ENCODE results near the gene OXLD1. TPM values are rescaled to one million over a fixed set of nuclear protein-coding genes. Genes with fewer than 3 reads are reported as not detected.

OXLD1 gene
- total RNA-seq, 5 donors from 2014 or later (not counting 1 experiment from before 2014, with no cell fraction given) = 34.1 to 93.3 (median 68.1) TPM

DNA sequence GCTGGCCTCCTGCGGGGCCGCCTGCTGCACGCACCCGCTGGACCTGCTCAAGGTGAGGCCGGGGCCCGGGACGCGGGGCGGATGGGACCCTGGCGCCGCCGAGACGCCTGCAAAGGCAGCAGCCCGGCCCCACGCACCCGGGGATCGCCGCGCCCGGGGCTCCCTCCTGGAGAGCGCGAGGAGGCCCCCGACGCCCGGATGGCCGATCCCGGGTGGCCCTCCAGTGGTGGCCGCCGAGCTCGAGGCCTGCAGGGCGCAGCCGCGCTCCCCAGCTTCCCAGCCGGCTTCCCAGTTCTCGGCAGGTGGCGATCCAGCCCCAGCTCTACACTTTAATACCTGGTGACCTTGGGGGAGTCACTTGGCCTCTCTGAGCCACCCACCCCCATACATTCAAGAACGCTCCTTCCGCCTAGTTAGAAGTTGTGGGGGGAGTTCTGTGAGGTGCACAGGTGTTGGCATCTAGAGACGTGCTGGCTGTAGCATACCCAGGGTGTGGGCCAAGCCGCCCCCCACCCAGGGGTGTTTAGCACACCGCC lies 46.1 kb upstream of the OXLD1 start:
- ATAC-seq (replicated peaks in 1 of 4) (peak in 3 of 4 experiments; percentile 13 to 31 (median 24)), DNase-seq (peak in 1 of 35 experiments; percentile 19)
- H3K9me3 Mint-ChIP-seq = no peaks in the 10 kb centered on the region
- Histone ChIP-seq H3K36me3 (ENCODE audit: control insufficient read depth in 2 of 2, extremely low read depth in 1 of 2, insufficient read depth in 1 of 2, low read length in 1 of 2) (peaks cover 2 to 5% of the 10 kb centered on the region in 2 donors), H3K4me1 (ENCODE audit: control insufficient read depth in 1 of 2, extremely low read depth in 1 of 2, insufficient read depth in 2 of 2, low read length in 2 of 2) (peaks cover 15 to 38% of the 10 kb centered on the region in 2 experiments), H3K27ac (ENCODE audit: low read length) (no peak overlapping the region), H3K4me3 (ENCODE audit: control insufficient read depth in 1 of 2, extremely low read depth in 1 of 2, low read length in 1 of 2) (peak overlapping the region; percentile 37 to 51), H3K9me3 (no peaks in the 10 kb centered on the region), H3K27me3 (replicated peaks in 1 of 2; ENCODE audit: control insufficient read depth in 2 of 2, extremely low read depth in 1 of 2, insufficient read depth in 2 of 2, low read length in 1 of 2) (peaks cover 0 to 3% of the 10 kb centered on the region in 2 experiments)
- peaks cover 14 to 22% (median 17%) of the 10 kb centered on the region in 3 donors for H3K4me1 Mint-ChIP-seq
- H3K4me3 Mint-ChIP-seq = peak overlapping the region; percentile 73 to 85 (median 82)
- H3K27ac Mint-ChIP-seq = peak overlapping the region; percentile 40 to 45
- no peaks in the 10 kb centered on the region for H3K27me3 Mint-ChIP-seq
- H3K36me3 Mint-ChIP-seq = no peaks in the 10 kb centered on the region
- CTCF ChIA-PET = no interaction called here
- 5% methylated on average over 36 of the region's 41 CpGs for WGBS (ENCODE audit: insufficient coverage)
- POLR2A ChIA-PET = no interaction called here

DNA sequence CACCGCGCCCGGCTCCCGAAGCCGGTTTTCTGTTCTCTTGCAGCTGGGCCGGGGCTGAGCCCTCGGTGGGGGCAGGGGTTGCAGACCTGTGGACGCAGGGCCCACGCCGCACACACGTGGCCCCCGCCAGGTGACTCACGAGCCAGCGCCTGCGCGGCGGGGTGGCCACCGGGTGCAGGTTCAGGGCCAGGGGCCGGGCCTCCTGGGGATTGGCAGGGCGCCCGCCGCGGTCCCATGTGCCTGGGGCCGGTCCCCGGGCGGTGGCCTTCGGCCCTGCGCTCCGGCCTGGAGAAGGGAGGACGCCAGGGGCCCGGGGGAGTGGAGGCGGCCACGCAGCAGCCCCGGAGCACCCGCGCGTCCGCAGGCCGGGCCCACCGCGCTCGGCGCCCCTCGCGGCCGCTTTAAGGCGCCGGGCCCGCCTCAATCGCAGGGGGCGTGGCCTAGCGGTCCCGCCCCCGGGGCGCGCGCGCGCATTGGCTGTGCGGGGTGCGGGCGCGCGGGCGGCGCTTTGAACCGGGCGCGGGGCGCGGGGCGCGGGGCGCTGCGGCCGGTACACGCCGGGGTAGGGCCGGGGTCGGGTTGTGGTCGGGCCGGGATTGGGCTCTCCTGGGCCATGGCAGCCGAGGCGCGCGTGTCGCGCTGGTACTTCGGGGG lies 45.5 kb upstream of the OXLD1 start, which contains the start of gene SLC25A10:
Gene SLC25A10 (plus strand): TSS at position 471 of the 654 bp plus-strand sequence. CDS start 143 bp downstream, at position 614.
- ATAC-seq (replicated peaks in 1 of 4) (peak; percentile 87 to 91 (median 88)), DNase-seq (peak; percentile 32 to 87 (median 64))
- under 1% methylated on average over 89 of the region's 89 CpGs for WGBS (ENCODE audit: insufficient coverage)
- H3K4me1 Mint-ChIP-seq = peaks cover 14 to 22% (median 17%) of the 10 kb centered on the region in 3 donors
- peak within 1 kb of the TSS; percentile 44 to 45 for H3K27ac Mint-ChIP-seq
- no peaks in the 10 kb centered on the region for H3K9me3 ChIP-seq
- H3K4me1 ChIP-seq (ENCODE audit: control insufficient read depth in 1 of 2, extremely low read depth in 1 of 2, insufficient read depth in 2 of 2, low read length in 2 of 2) = peaks cover 15 to 38% of the 10 kb centered on the region in 2 experiments
- no peaks in the 10 kb centered on the region for H3K9me3 Mint-ChIP-seq
- H3K4me3 Mint-ChIP-seq = peak within 1 kb of the TSS; percentile 73 to 85 (median 82)
- peaks cover 4 to 9% of the 10 kb centered on the region in 2 donors for H3K36me3 ChIP-seq (ENCODE audit: control insufficient read depth in 2 of 2, extremely low read depth in 1 of 2, insufficient read depth in 1 of 2, low read length in 1 of 2)
- CTCF ChIA-PET = interaction anchor here in 1 of 2 donors (0.6 kb wide), 1 partner anchor 143 kb away, joined by 4 read pairs; no protein-coding TSS in a partner anchor
- POLR2A ChIA-PET = interaction anchor here in 1 of 2 donors (0.7 kb wide), 1 partner anchor 691 kb away, joined by 3 read pairs; no protein-coding TSS in a partner anchor
- H3K27me3 ChIP-seq (replicated peaks in 1 of 2; ENCODE audit: control insufficient read depth in 2 of 2, extremely low read depth in 1 of 2, insufficient read depth in 2 of 2, low read length in 1 of 2) = peaks cover 0 to 3% of the 10 kb centered on the region in 2 experiments
- H3K27ac ChIP-seq (ENCODE audit: low read length) = no peak within 1 kb of the TSS
- H3K4me3 ChIP-seq (ENCODE audit: control insufficient read depth in 1 of 2, extremely low read depth in 1 of 2, low read length in 1 of 2) = peak within 1 kb of the TSS; percentile 49 to 60
- peaks cover under 1% of the 10 kb centered on the region for H3K36me3 Mint-ChIP-seq
- no peaks in the 10 kb centered on the region for H3K27me3 Mint-ChIP-seq

DNA sequence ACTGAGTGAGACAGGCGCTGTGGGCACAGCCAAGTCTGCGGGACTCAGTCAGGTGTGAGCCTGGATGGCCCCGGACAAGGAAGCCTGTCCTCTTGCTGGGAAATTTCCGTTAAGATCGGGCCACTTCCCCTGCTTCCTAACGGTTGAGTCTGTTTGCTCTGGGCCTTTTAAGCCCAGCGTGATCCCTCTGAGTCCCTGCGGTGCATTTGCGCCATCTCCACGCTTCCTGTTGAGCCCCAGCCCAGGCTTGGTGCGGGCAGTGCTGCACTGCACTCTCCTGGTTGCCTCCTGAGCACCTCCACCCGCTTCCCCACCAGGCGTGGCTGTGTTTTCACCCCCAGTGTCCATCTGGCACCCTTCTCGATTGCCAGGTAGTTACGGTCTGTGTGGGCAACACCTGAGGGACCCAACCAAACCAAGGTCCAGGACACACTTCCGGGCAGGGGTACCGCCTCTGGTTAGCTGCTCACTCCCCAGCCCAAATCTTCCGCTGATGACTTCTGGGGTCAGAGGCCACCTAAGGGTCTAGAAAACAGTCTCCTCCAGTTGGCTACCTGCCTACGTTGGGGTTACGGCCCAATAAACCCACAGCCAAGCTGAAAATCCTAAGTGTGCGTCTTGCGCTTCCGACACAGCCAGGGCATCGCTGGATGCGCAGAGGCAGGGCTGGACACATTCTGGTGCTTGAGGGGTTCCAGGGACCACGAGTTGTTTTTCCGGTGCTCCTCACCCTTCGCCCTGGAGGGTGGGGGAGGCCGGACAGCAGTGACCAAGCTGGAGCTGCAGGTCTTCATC lies 44.3 kb upstream of the OXLD1 start:
- H3K4me3 Mint-ChIP-seq = peak overlapping the region in 2 of 3 donors; percentile 70 to 82
- H3K9me3 Mint-ChIP-seq = no peaks in the 10 kb centered on the region
- H3K27me3 Mint-ChIP-seq = no peaks in the 10 kb centered on the region
- Histone ChIP-seq H3K4me3 (ENCODE audit: control insufficient read depth in 1 of 2, extremely low read depth in 1 of 2, low read length in 1 of 2) (peak overlapping the region; percentile 49 to 60), H3K36me3 (ENCODE audit: control insufficient read depth in 2 of 2, extremely low read depth in 1 of 2, insufficient read depth in 1 of 2, low read length in 1 of 2) (peaks cover 12 to 13% of the 10 kb centered on the region in 2 donors), H3K9me3 (no peaks in the 10 kb centered on the region), H3K4me1 (ENCODE audit: control insufficient read depth in 1 of 2, extremely low read depth in 1 of 2, insufficient read depth in 2 of 2, low read length in 2 of 2) (peaks cover 15 to 38% of the 10 kb centered on the region in 2 experiments), H3K27ac (ENCODE audit: low read length) (no peak overlapping the region), H3K27me3 (replicated peaks in 1 of 2; ENCODE audit: control insufficient read depth in 2 of 2, extremely low read depth in 1 of 2, insufficient read depth in 2 of 2, low read length in 1 of 2) (peaks cover 0 to 3% of the 10 kb centered on the region in 2 experiments)
- ATAC-seq (replicated peaks in 1 of 4) = no peak
- peaks cover 9% of the 10 kb centered on the region for H3K36me3 Mint-ChIP-seq
- DNase-seq = peak in 1 of 35 experiments; percentile 39
- CTCF ChIA-PET = no interaction called here
- 37% methylated on average over 29 of the region's 29 CpGs for WGBS (ENCODE audit: insufficient coverage)
- peak overlapping the region; percentile 4 to 55 for H3K27ac Mint-ChIP-seq
- POLR2A ChIA-PET = no interaction called here
- H3K4me1 Mint-ChIP-seq = peaks cover 14 to 25% (median 18%) of the 10 kb centered on the region in 3 donors

DNA sequence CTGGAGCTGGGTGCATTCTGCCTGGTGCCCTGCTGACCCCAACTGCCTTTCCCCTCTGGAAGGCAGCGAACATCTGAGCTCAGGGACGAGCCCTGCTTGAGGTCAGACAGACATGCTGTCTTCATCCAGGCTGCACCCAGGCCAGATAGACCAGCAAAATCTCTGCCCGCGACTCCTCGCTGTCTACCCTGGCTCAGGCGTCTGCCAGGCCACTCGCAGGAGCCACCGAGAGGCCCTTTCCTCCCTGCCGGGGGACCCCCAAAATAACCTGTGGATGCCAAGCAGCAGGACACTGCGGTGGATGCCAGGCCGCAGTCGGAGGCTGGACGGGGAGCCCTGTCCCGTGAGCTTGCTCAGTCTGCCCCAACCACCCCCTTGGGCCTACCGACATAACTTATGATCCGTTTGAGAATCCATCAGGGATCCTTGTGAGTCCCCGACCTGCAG lies 42.4 kb upstream of the OXLD1 start:
- peaks cover 14 to 33% (median 29%) of the 10 kb centered on the region in 3 donors for H3K4me1 Mint-ChIP-seq
- peaks cover 0 to 3% of the 10 kb centered on the region in 2 experiments for H3K27me3 ChIP-seq (replicated peaks in 1 of 2; ENCODE audit: control insufficient read depth in 2 of 2, extremely low read depth in 1 of 2, insufficient read depth in 2 of 2, low read length in 1 of 2)
- H3K9me3 ChIP-seq = no peaks in the 10 kb centered on the region
- H3K36me3 ChIP-seq (ENCODE audit: control insufficient read depth in 2 of 2, extremely low read depth in 1 of 2, insufficient read depth in 1 of 2, low read length in 1 of 2) = peaks cover 13 to 19% of the 10 kb centered on the region in 2 donors
- ATAC-seq (replicated peaks in 1 of 4) (no peak), DNase-seq (no peak)
- no peak overlapping the region for H3K27ac Mint-ChIP-seq
- CTCF ChIA-PET = no interaction called here
- no peaks in the 10 kb centered on the region for H3K27me3 Mint-ChIP-seq
- WGBS (ENCODE audit: insufficient coverage) = 94% methylated on average over 17 of the region's 17 CpGs
- peaks cover 18 to 43% of the 10 kb centered on the region in 2 experiments for H3K4me1 ChIP-seq (ENCODE audit: control insufficient read depth in 1 of 2, extremely low read depth in 1 of 2, insufficient read depth in 2 of 2, low read length in 2 of 2)
- POLR2A ChIA-PET = no interaction called here
- peaks cover 15% of the 10 kb centered on the region for H3K36me3 Mint-ChIP-seq
- no peaks in the 10 kb centered on the region for H3K9me3 Mint-ChIP-seq
- H3K27ac ChIP-seq (ENCODE audit: low read length) = no peak overlapping the region
- no peak overlapping the region for H3K4me3 ChIP-seq (ENCODE audit: control insufficient read depth in 1 of 2, extremely low read depth in 1 of 2, low read length in 1 of 2)
- no peak overlapping the region for H3K4me3 Mint-ChIP-seq

DNA sequence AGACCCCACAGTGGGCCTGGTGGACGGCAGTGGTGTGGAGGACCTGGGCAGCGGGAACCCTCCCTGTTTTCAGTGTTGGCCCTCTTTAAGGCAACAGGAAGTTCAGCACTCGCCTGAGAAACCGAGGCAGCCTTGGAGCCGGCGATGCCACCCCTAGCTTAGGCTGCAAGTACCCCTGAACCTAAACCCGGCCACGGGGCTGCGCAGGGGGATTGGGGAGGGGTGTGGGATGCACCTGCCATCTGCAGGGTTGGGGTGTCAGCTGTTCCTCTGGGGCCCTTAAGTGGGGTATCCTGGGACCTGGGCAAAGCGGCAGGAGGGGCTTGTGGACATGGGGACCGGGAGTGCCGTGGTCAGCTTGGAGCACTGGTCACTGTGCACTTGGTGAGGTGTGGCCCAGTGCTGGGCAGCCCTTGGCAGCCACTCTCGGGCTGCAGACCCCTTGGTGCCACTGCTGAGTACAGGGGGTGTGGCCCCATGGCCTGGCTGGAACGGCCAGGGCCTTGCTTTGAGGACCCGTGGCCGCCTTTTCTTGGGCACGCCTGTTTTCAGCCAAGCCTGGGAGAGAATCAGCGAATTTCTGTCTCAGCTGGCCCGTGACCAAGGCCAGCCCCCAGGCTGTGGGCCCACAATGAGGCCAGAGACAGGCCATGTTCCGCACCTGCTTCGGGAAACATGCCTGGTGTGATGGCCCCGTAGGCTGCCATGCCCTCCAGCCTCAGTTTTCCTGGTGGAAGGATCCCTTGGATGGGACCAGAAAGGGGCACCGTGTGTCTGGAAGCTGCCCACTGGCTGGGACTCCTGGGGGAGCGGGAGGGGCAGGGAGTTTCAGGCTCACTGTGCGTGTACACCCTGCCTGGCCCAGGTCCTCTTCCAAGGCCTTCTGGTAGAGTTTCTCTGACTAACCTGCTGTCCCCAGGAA lies 41.6 kb upstream of the OXLD1 start:
- no peak overlapping the region for H3K27ac Mint-ChIP-seq
- H3K27me3 Mint-ChIP-seq = no peaks in the 10 kb centered on the region
- 93% methylated on average over 24 of the region's 25 CpGs for WGBS (ENCODE audit: insufficient coverage)
- POLR2A ChIA-PET = interaction anchor here in 1 of 2 donors (0.6 kb wide), 1 partner anchor 190 kb away, joined by 5 read pairs; no protein-coding TSS in a partner anchor
- CTCF ChIA-PET = no interaction called here
- no peak for ATAC-seq (replicated peaks in 1 of 4)
- H3K36me3 Mint-ChIP-seq = peaks cover 15% of the 10 kb centered on the region
- no peak for DNase-seq
- Histone ChIP-seq H3K36me3 (ENCODE audit: control insufficient read depth in 2 of 2, extremely low read depth in 1 of 2, insufficient read depth in 1 of 2, low read length in 1 of 2) (peaks cover 13 to 19% of the 10 kb centered on the region in 2 donors), H3K27ac (ENCODE audit: low read length) (no peak overlapping the region), H3K9me3 (no peaks in the 10 kb centered on the region), H3K4me1 (ENCODE audit: control insufficient read depth in 1 of 2, extremely low read depth in 1 of 2, insufficient read depth in 2 of 2, low read length in 2 of 2) (peaks cover 14 to 38% of the 10 kb centered on the region in 2 experiments), H3K27me3 (replicated peaks in 1 of 2; ENCODE audit: control insufficient read depth in 2 of 2, extremely low read depth in 1 of 2, insufficient read depth in 2 of 2, low read length in 1 of 2) (peaks cover 0 to 3% of the 10 kb centered on the region in 2 experiments), H3K4me3 (ENCODE audit: control insufficient read depth in 1 of 2, extremely low read depth in 1 of 2, low read length in 1 of 2) (no peak overlapping the region)
- H3K9me3 Mint-ChIP-seq = no peaks in the 10 kb centered on the region
- no peak overlapping the region for H3K4me3 Mint-ChIP-seq
- H3K4me1 Mint-ChIP-seq = peaks cover 13 to 33% (median 27%) of the 10 kb centered on the region in 3 donors

Measured in T-cell (primary cell).